LHCN-M2 (cell line): ENCODE data around the gene FNDC4. TPM values are rescaled to one million over a fixed set of nuclear protein-coding genes. Genes with fewer than 3 reads are reported as not detected.
"Not testable (repeated sequence)": the region's sequence is repeated elsewhere in the genome, so short reads cannot be mapped to it uniquely, and the experiment has no call there.

Experiments
- DNase-seq: peaks from one replicate; pipeline ENCODE4 v3.0.0-alpha.2; 2012; ENCODE audit warnings: low read depth
- polyA plus RNA-seq: library from polyadenylated mRNA; unstranded; fragments of >200 nt; gene quantifications from one replicate; pipeline ENCODE4 v1.2.1, GENCODE V29; 2012; ENCODE audit warnings: missing spikeins
- total RNA-seq: library from RNA; depleted of rRNA; stranded (reverse); fragments of >200 nt; gene quantifications from 2 replicates; pipeline ENCODE4 v1.2.3, GENCODE V29; 2014; rRNA removed

Gene FNDC4, protein sequence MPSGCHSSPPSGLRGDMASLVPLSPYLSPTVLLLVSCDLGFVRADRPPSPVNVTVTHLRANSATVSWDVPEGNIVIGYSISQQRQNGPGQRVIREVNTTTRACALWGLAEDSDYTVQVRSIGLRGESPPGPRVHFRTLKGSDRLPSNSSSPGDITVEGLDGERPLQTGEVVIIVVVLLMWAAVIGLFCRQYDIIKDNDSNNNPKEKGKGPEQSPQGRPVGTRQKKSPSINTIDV
- total RNA-seq, result 25.9 and 29.0 TPM in 2 replicates
- 18.7 TPM for polyA plus RNA-seq

- no peak for DNase-seq
These were observed at the start of gene FNDC4 for GRCh38 chr2:27494944-27495554. Gene FNDC4, minus strand, starts transcription at chr2:27495200. Its CDS starts 521 bp downstream, at chr2:27494679.

GRCh38 chr2:27544143-27544821, 49.3 kb upstream of the FNDC4 start:
- DNase-seq, result no peak

DNA sequence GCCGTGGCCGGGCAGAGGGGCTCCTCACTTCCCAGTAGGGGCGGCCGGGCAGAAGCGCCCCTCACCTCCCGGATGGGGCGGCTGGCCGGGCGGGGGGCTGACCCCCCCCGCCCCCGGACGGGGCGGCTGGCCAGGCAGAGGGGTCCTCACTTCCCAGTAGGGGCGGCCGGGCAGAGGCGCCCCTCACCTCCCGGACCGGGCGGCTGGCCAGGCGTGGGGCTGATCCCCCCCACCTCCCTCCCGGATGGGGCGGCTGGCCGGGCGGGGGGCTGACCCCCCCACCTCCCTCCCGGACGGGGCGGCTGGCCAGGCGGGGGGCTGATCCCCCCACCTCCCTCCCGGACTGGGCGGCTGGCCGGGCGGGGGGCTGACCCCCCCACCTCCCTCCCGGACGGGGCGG, 44.6 kb upstream of the FNDC4 start:
- not testable (repeated sequence) for DNase-seq

GRCh38 chr2:27538839-27539450, 43.9 kb upstream of the FNDC4 start:
- DNase-seq, result not testable (repeated sequence)

DNA sequence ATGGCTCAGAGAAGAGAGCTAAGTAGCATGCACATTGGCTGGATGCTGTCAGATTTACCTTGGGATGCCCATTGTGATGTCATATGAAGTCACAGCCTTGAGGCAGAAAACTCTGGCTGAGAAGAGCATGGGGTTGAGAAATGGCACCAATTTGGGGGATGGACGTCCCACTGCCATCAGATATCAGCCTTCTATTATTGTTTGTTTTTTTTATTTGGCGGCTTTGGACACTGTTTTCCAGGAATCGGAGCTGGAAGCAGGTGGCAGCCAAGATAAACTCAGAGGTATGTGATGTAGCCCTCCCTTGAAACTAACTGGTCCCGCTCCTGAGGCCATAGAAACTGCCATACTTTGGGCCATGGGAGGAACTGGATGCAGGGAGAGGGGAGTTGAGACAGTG, 42.3 kb upstream of the FNDC4 start:
- DNase-seq, result no peak

DNA sequence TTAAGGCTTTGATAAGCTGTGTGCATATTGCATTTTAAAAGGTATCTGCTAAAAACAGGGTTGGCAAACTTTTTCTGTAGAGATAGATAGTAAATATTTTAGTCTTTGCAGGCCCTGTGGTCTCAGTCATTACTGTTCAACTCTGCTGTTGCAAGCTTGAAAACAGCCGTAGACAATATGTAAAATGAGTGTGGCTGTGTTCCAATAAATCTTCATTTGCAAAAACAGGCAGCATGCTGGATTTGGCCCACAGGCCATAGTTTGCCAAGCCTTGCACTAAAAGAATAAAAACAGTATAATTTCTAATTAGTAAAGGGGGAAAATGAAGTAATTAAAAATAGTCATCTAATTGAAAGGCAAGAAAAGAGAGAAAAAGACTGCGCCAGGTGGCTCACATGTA, 37.0 kb upstream of the FNDC4 start:
- no peak for DNase-seq

DNA sequence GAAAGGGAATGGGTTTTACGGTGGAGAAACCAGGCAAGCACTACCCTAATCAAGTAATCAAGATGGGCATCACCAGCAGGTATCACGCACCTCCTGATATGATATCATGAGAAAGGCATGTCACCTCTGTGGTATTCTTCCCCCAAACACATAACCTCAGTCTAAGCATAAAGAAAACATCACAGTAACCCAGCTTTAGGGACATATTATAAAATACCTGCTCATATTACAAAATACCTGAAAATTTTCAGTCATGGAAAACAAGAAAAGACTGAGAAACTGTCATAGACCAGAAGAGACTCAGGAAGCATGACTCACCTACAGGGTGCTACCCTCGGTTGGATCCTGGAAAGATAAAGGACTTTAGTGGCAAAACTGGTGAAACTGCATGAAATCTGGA, 32.2 kb upstream of the FNDC4 start:
- DNase-seq, result no peak

DNA sequence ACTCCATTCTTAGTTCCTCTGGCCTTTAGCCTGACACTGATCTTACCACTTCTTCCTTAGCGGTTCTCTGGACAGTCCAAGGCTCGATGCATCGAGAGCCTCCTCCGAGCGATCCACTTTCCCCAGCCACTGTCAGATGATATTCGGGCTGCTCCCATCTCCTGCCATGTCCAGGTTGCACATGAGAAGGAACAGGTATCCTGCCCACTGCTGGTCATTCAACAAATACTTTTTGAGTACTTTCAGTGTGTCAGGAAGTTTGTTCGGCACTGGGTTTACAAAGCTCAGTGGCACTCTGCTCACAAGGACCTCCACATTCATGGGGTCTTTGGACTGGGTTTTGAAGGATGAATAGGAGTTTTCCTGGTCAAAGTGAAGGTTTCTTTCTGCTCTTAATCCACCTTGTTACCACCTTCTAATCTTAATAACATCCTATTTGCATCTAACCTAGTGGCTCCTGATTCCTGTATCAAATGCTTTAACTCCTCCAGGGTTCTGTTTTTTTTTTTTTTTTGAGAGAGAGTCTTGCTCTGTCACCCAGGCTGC, 27.5 kb upstream of the FNDC4 start:
- DNase-seq, result no peak

- DNase-seq, result no peak
These were observed 25.3 kb upstream of the FNDC4 start for GRCh38 chr2:27520316-27520715.

- no peak for DNase-seq
These were observed 23.7 kb upstream of the FNDC4 start for GRCh38 chr2:27518782-27519113.

DNA sequence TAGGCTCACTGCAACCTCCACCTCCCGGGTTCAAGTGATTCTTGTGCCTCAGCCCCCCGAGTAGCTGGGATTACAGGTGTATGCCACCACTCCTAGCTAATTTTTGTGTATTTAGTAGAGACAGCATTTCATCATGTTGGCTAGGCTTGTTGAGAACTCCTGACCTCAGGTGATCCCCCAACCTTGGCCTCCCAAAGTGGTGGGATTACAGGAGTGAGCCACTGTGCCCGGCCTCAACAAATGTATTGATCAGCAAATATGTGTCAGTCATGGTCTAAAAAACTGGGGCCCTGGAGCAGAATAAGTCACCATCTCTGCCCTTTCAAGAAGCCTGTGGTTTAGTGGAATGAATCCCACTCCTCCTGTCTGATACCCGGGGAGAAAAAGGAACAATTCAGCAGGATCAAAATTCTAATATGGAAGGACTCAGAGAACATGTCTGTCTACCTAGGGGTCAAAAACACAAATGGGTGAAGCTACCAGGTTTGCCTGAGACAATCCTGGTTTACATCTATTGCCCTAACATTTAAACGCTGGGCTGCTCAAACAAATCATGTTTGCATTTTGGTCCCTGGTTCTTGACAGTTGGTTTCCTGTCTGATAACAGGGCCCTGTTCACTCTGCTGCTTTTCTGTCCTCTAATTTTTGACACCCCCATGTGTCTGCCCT, 23.2 kb upstream of the FNDC4 start:
- no peak for DNase-seq

GRCh38 chr2:27509326-27509725, 14.3 kb upstream of the FNDC4 start:
- peak; percentile 64 for DNase-seq

GRCh38 chr2:27507293-27507692, 12.3 kb upstream of the FNDC4 start:
- DNase-seq, result no peak

DNA sequence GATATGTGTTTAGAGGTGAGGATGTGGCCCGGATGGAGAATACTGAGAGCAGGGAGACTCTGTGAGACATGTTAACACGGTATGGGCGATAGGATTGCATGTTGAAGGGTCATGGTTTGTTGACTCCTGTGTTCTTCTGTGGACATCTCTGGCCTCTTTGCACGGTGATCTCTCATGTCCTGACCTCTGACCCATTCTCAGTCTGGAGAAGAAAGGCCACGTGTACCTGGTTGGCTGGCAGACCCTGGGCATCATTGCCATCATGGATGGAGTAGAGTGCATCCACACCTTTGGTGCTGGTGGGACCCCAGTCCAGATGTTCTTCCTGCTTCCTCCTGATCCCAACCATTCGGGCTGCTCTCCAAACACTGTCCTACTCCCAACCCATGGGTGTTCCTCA, 11.6 kb upstream of the FNDC4 start:
- no peak for DNase-seq

DNA sequence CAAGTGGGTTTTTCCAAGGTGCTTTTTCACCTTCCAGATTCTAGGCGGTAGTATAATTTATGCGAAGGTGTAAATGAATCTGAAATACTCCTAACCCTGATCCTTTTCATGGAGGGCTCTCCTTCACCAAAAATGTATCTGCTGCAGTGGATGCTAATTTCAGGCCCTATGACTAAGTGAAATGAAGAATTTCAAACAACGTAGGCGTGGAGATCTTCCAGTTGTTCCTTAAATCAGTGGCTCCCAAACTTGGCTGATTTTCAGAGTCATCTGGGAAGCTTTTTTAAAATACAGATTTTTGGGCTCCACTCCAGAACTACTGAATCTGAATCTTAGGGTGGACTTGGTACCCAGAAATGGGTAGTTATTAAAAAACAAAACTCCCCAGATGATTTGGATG, 7.1 kb upstream of the FNDC4 start:
- DNase-seq, result peak; percentile 62

DNA sequence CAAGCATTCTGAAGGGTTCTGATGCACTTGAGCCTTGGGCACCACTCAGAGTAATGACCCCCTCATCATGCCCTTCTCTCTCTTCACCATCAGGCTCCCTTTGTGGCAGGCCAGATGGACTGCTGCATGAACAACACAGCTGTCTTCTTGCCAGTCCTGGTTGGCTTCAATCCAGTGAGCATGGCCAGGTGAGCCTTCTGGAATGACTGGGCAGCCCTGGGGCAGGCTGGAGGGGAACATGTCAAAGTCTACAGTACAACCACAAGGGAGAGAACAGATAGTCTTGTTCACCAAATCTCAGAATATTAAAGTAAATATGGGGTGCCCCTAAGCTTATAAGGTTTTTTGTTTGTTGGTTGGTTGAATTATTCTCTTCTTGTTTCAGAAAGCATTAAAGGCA, 6.0 kb upstream of the FNDC4 start:
- peak; percentile 17 for DNase-seq

DNA sequence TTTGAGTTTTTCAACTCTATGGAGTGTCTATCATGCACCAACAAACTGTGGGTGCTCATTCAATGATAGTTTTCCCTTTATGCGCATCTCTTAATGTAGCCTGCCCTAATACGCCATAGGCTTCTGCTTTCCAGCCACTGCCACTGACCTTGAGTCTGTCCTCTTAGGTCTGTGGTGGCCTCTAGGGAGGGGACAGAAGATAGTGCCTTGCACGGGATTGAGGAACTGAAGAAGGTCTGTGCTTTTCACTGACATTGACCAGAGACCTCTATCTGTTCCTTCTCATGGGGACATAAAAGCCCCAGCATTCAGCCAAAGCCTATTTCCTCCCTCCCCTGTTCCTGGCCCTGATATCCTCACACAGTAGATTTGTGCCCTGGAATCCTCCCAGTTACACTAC, 4.0 kb upstream of the FNDC4 start:
- DNase-seq, result no peak

- no peak for DNase-seq
These were observed 2.3 kb upstream of the FNDC4 start for GRCh38 chr2:27497288-27497627.

- DNase-seq, result peak; percentile 35
These were observed 1.6 kb upstream of the FNDC4 start, which contains the start of gene GCKR for GRCh38 chr2:27496357-27497287. Gene GCKR, plus strand, starts transcription at chr2:27496839. Its CDS starts 66 bp downstream, at chr2:27496905.

- no peak for DNase-seq
These were observed 898 bp upstream of the FNDC4 start for GRCh38 chr2:27495840-27496356.
